Activated CD4-positive, alpha-beta T cell treated with anti-CD3 and anti-CD28 coated beads, Interleukin-2, amount 50 U/mL, for 48 hours (primary cell): ENCODE data around the gene LIMCH1.

Experiments used
- DNase-seq, 2 experiments: peaks; one replicate each; pipeline ENCODE4 v3.0.0-alpha.2; 2020

Gene LIMCH1

DNA sequence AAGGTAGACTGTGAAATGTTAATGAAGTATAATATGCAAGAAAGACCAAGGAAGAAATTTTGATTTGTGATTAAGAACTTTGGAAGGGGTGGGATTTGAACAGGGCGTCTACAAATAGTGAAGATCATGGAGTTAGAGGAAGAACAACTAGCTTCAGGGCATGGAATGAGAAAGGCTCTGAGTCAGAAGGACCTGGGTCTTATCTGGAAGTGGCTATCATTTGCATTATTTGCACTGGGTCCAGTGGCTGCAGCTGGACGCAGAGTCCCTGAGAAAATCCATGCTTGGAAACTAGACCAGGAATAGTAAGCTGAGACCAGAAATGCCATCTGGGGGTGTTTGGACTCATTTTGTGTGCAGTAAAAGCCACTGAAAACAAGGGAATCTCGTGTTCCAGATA lies 4.3 kb upstream of the LIMCH1 start:
- DNase-seq = no peak

DNA sequence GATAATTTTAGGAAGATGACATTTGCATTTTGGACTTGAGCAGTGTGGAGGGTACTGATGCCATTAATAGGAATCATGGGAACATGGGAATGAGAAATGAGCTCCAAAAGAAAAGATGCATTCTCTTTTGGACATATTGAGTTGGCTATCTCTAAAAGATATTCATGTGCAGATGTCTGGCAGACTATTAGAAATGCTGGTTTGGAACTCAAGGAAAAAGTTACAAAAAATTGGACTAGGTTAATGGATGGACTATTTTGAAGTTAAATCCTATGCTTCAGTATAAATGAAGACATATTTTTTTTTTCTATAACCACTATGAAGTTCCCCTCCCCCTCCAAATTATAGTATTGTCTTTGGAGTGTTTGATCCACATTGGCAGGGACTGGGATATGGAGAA lies 3.6 kb upstream of the LIMCH1 start:
- DNase-seq = no peak

DNA sequence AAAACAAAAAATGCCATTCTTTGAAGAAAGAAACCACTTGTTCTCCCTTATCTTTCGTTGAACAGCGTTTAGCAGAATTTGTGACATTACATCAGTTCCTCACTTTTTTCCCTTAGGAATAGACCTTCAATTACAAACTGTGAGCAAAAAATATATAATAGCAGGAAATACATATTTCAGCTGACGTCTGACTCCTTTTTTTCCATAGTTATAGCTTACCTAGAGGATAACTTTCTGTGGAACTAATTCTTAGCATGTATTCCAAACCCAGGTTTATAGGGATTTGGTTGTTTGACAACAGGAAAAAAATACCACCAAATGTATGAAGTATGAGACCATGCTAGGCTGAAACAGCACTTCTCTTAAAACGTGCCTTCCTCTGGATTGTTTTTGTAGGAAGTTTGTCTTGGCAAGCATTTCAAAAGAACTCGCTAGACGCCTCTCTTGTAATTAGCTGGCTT lies 2.0 kb upstream of the LIMCH1 start:
- no peak for DNase-seq

DNA sequence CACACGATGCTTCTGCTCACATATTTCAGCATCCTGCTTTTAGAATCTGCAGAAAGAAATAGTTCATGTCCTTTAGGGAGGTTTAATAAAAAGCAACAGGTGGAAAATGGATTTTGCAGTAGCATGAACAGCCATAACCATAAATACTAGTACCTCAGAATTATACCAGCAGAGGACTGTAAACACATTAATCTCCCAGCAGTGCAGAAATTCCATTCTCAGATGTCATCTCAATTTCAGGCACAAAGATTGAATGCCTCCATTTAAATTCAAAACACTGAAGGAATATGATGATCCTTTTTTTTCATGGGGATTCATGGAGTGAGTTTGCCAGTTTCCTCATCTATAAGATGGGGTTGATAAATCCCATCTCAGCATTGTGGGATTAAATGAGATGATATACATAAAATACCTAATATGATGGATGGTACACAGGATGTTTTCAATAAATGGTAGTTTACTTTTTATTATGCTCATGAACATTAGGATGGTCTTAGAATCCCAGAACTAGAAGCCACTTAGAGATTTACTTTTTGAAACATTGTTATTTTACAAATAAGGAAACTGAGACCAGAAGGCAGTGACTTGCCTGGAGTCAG lies 566 bp upstream of the LIMCH1 start:
- DNase-seq = no peak

DNA sequence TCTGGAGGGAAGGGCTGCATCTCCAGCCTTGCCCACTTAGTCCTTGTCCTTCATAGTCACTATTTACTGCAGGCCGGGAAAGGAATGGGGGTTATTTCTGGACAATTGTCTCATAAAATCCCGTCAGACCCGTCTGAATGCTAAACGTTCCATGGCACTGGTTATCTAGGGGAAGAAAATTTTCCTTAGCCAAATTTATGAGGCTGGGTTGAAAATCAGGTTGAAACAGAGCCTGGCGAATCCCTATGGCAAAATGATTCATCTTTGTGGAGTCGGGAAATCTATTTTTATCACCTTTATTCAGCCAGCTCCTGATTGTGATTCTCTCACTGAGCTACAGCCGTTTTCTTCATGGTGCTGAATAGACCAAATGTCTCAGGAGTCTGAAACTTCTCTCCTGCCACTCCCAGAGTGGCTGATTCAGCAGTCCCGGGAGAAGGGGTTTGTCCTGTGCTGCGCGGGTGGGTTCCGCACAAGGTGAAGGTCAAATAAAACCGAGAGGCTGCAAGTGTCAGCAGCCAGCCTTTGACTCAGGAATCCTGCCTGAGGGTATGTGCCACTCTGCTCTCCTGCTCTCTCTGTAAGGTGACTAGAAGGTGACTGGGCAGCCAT lies 1.0 kb downstream of the LIMCH1 start:
- DNase-seq = no peak

DNA sequence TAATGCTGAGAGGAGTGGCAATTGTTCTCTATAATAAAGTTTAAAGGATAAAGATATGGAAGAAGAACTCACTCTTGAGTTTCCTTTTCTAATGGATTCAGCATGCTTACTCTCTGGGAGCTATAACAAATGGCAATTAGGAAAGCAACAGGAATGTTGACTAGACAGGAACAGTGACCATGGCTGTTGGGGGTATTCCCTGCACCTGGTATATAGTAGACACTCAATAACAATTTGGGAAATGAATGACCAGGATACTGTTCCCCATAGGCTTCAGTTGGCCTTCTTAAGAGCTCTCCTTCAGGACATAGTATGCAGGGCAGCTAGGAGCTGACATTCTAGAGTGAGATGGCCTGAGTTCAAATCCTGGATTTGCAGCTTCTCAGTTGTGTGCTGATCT lies 1.8 kb downstream of the LIMCH1 start:
- no peak for DNase-seq

DNA sequence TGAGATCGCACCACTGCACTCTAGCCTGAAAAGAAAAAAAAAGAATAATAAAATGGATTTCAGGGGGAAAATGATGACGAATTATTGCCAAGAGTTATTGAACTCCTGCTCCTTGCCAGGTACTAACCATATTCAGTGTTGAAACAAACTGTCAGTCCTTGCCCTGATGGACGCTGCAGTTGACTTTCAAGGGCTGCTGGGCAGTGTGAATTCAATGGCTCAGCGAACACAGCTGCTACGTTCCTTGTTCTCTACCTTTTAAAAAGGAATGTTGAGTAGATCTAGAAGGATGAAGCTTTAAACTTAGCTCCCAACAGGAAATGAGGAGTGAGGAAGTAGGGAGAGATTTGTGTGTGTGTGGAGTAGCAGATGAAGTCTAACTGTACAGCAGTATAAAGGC lies 2.7 kb downstream of the LIMCH1 start:
- DNase-seq = no peak

DNA sequence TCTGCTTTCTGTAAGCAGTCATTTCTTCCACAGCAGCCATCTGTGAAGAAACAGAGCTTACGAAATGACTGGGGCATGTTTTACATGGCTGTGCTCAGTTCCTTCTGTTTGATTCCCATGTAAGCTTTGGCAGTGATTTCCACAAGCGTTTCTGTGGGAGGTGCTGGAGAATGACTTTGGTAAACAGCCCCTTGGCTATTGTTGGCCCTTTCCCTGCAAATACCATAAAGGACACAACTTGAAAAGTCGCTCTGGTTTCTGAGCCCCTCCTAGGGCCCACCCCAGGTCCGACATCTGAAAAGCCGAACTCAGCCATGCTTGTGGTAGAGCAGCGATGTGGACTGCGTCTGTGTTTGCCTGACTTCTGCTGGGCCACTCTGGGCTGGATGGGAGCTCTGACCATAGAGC lies 3.7 kb downstream of the LIMCH1 start:
- no peak for DNase-seq

DNA sequence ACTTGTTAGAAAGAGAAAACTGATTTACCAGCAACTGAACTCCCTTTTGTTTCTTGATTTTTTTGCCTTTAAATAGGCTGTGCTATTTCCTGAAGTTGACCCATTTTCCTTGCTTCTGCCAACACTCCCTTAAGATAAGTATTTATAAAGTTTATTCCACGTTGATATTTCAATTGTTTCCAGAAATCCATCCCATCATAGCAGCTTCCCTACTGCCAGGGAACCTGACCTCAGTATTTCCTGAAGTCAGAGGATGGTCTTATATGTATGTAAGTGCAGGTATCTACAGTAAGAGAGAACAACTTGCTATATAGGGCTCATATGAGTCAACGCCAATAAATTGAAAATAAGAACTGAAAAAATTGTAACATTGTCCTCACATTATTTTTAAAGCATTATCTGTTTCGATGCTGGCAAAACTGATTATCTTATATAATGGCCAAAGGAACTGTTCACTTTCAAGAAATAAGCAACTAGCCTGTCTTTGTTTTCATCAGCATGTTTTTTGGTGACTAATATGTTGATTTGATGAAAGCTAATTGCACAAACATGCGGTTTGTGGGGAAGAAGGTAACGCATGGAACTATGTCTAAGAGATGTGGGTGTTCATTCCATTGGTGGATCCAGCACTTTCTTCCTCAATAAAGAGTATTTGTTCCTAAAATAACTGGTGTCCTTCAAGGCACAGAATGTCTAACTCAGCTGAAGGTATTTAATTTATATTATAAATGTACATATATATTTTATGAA lies 4.7 kb downstream of the LIMCH1 start:
- DNase-seq = no peak

DNA sequence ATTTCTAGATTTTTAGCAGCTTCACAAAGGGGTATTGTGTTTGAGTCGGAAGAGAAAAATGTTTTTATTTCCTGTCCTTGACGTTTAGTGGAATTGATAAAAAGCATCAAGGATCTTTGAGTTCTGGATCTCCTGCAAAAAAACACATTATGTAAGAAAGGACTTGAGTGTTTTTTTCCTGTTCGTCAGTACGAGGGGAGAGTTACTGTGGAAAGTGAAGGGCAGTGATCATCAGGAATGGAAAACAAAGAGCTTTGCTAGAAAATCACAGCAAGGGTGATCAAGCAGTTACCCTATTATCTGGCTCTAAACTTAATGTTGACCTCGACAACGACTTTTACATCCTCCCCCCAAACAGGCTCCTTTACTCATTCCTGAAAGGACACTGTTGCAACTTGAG lies 7.3 kb downstream of the LIMCH1 start:
- DNase-seq = no peak

DNA sequence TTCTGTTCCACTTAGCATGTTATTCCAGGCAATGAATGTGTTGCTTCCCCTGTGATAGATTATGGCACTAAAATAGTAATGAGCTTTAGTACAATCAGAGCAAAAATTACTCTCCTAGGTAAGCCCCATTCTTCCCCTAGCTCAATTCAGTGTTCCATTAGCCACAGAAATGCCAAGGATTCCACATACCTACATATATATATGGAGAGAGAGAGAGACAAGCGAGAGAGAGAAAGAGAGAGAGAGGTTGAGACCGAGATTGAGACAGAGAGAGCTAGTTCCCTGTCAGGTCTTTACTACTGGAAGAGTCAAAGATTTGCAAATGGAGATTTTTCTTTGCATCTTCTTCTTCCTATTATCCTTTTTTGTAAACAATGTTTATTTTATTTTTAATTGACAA lies 8.7 kb downstream of the LIMCH1 start:
- DNase-seq = no peak

DNA sequence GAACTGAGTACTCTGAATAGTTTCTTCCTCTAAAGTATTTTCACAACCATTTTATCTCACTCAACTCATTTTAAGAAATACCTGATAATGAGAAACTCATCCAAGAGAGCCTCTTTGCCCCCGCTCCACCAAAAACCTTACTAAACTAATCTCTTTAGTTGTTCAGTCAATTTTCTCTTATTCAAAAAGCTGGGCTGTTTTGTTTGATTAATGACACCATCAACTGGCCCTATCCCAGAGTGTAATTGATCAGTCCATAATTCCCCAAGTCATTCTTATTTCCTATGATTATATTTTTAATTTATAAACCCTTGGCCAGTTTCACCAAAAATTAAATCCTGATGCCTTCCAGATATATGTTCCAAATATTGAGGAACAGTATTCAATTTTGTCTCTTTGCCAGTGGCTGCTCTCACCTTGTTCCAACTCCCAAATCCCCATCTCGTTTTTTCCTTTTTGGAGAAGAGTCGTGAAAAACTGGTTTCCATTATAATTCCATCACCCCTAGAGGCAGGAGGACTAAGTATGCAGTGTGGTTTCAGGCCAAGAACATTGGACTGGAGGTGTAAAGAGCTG lies 10.4 kb downstream of the LIMCH1 start:
- DNase-seq = no peak

DNA sequence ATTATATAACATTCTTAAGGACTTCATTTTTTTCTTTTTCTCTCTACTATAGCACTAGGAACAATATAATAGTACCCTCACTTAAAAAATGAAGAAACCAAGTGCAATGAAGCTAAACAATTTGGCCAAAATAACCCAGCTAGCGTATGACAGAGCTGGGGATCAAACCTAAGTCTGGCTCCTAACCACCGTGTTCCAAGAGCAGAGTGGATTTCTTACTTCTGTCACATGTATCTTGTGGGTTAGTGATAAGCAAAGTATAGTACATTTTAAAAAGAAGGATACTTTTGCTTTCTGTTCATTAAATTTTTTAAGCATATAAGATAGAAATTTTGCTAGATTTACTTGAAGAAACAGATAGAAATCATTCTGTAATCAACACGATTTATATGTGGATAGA lies 11.5 kb downstream of the LIMCH1 start:
- no peak for DNase-seq

DNA sequence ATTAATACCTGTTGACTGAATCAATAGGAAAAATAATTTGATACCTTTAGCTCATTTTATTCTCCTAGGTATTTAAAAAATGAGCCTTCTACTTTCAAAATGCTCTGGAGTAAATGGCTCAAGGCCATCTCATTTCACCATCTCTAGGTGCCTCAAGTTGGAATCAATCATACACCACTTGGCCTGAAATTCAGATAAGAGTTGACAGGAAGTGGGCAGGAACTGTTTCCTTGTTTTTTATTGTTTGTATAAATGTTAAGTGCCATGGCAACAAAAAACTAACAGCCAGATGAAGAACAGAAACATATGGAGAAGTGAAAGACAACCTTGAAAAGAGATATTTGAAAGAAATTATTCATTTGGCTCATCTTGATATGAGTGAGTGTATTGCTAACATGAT lies 12.4 kb downstream of the LIMCH1 start:
- DNase-seq = no peak

DNA sequence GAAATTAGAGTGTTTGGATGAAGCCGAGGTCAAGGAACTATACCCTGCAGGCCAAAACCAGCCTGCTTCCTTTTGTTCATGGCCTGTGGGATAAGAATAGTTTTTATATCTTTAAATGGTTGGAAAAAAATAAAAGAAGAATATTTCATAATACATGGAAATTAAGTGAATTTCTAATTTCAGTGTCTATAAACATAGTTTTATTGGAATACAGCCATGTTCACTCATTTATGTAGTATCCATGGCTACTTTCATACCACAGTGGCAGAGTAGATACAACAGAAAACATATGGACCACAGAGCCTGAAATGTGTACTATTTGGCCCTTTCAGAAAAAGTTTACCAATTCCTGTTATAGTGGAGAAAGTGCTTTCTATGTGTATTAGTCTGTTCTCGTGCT lies 13.6 kb downstream of the LIMCH1 start:
- DNase-seq = no peak

DNA sequence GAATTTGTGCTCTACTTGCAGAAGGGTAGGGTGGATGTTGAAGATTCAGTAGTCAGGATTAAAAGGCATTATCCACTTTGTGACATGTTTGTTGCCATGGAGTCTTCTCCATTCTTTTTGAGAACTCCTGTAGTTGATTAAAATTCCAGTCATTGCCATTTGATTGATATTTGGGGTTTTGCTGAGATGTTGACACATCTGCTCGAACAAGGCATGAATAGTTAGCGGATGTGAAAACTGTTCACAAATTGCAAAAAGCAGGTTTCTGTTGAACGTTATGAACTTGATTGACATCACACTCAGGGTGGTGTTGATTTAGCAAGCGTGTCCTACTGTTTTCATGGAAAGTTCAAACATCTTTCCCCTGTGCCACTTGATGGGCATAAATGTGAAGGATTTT lies 16.9 kb downstream of the LIMCH1 start:
- no peak for DNase-seq

DNA sequence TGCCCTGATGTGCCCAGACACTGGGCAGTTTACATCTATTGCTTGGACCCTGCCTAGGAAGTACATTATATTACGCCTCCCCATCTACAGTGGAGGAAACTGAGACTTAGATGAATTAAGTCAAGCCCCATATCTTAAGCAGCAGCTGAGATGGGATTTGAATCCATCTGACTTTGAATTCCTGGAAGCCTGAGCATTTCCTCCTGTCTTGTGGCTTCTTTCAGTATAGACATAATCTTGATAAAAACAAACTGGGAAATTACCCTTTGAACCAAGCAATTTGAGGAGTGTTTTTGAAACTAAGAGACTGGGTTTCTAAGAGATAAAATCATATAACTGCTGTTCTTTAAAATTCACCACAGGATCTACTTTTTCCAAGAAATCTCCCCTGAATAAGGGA lies 18.6 kb downstream of the LIMCH1 start:
- no peak for DNase-seq

DNA sequence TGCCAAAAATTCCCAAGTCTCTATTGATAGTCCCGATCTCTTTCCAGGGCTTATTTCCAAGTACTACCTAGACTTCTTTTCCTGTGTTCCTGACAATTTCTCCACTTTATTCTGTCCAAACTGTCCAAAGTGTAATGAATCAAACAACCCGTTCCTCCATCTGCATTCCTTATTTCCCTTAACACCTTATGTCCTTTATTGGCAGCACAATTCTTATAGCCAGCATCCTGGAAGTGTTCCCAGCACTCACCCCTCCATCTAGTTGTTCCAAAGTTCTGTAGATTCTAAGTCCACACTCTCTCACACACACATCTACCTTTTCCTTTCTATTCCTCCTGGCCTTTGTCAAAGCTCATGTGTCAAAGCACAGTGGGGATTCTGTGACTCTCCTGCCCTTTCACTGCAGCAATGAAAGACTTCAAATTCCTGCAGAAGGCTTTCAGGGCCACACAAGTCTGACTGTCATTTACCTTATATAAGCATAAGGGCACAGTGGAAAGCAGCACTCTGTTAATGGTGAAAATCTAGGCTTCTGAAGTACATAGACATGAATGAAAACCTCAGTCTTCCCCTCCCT lies 22.1 kb downstream of the LIMCH1 start:
- DNase-seq = no peak

DNA sequence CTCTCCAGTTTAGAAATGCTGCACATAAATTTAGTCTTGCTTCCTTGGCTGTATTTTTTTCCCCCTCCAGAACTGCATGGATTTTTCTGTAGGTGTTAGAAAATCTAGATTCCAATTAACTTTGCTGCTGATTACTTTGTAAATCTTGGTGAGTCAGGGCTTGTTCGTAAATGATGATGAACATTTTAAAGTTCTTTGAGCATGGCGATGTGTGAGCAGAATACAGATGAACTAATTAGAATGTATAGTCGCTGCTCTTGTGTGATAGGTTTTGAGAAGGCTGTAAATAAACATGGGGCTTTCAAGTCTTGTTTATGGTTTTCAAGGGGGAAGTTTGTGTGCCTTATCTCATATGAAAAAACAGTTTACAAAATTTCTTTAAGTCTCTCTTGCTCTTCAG lies 23.3 kb downstream of the LIMCH1 start:
- no peak for DNase-seq

DNA sequence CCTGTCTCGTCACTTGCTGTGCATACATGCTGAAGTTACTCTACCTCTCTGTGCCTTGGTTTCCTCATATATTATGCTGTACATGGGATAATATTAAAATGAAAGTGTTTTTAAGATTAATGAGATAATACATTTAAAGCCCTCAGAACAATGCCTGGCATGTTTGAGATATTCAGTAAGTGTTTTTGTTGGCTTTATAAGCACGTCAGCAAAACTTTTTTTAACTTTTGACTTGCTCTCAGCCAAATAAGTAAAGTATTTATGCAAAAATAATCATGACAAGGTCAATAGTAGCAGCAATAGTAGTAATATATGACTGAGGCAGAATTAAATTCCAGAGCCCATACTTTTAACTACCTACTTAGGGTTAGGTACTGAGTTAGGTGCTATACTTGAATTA lies 29.2 kb downstream of the LIMCH1 start:
- DNase-seq = no peak

DNA sequence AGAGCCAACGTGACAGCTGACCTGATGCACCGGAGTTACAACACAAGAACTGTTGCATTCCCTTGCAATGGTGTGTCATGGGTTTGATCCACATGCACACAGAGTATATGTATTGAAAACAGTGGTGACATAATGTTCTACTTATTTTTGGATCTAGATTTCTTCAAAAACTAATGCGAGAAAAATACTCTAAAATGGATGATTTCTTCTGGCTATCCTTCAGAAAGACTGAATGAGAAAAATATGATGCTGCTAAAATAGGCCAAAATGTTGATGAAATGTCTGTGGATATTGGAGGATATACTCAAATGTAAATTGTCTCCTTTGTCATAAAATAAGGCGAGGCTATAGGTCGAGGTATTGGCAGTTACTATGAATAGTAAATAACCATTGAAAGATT lies 30.4 kb downstream of the LIMCH1 start:
- no peak for DNase-seq

DNA sequence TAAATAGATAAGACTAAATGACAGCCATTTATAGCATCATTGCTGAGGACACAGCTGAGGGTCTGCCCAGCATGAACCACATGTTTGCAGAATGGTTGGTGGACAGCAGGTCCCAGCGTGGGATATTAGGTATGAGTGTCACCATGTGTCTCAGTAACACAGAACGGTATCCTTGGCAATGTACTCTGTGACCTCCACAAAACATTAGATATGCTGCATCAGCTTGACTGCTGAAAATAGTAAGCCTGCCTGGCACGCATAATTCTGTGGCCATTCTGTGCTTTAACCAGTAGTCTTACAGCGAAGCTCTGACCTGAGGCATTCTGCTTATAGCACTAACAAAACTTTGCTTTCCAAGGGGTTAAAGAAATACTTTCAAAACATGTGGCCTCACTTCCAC lies 32.0 kb downstream of the LIMCH1 start:
- no peak for DNase-seq

DNA sequence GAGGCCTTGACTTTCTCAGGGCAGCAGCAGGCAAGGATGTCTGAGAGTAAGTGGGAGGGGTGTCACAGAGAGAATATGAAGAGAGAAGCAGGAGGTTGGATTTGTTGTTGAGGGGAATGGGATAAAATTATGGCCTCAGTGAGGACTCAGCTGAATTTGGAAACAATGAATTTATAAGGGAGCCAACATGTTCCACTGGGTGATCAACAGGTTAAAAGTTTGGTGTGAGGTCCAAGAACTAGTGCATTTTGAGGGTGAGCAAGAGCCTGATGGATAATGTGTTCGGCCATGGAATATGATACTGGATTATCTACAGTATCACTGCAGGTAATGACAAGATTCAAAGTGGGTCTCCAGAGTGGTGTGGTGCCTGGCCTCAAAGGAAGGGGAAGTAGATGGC lies 33.5 kb downstream of the LIMCH1 start:
- no peak for DNase-seq

DNA sequence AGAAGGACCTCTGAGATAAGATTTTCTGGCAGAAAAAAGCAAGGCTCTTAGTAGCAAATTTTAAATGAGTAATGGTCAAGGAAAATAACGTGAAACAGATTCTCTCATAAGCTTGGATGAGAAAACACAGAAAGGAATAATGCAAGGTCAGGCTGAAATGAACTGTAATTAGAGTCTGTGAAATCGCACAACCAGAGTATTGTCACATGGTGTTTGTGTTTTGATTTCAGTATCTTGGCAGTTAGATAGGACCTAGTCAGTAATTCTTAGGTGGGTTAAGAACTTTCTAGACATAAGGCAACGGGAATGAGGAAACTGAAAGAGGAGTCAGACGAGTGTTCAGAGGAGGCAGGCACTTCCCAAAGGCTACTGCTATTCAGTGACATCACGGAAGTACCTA lies 34.6 kb downstream of the LIMCH1 start:
- no peak for DNase-seq
